Measurements from ENCODE around the gene GNAS-AS1.

The GNAS-AS1 gene

DNA sequence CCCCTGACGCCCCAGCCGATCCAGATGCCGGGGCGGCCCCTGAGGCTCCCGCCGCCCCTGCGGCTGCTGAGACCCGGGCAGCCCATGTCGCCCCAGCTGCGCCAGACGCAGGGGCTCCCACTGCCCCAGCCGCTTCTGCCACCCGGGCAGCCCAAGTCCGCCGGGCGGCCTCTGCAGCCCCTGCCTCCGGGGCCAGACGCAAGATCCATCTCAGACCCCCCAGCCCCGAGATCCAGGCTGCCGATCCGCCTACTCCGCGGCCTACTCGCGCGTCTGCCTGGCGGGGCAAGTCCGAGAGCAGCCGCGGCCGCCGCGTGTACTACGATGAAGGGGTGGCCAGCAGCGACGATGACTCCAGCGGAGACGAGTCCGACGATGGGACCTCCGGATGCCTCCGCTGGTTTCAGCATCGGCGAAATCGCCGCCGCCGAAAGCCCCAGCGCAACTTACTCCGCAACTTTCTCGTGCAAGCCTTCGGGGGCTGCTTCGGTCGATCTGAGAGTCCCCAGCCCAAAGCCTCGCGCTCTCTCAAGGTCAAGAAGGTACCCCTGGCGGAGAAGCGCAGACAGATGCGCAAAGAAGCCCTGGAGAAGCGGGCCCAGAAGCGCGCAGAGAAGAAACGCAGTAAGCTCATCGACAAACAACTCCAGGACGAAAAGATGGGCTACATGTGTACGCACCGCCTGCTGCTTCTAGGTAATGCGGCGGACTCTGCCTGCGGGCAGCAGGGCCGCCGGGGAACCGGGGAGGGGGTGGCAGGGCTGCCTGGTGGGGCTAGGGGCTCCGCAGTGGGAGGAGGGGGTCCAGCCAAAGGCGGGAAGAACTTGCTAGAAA, 4.2 kb upstream of the GNAS-AS1 start:
- DNase-seq: no peak

DNA sequence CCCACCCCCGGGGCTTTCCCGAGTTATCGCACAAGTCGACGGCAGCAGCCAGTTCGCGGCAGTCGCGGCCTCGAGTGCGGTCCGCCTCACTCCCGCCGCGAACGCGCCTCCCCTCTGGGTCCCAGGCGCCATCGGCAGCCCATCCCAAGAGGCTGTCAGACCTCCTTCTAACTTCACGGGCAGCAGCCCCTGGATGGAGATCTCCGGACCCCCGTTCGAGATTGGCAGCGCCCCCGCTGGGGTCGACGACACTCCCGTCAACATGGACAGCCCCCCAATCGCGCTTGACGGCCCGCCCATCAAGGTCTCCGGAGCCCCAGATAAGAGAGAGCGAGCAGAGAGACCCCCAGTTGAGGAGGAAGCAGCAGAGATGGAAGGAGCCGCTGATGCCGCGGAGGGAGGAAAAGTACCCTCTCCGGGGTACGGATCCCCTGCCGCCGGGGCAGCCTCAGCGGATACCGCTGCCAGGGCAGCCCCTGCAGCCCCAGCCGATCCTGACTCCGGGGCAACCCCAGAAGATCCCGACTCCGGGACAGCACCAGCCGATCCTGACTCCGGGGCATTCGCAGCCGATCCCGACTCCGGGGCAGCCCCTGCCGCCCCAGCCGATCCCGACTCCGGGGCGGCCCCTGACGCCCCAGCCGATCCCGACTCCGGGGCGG, 3.4 kb upstream of the GNAS-AS1 start:
- no peak for DNase-seq

DNA sequence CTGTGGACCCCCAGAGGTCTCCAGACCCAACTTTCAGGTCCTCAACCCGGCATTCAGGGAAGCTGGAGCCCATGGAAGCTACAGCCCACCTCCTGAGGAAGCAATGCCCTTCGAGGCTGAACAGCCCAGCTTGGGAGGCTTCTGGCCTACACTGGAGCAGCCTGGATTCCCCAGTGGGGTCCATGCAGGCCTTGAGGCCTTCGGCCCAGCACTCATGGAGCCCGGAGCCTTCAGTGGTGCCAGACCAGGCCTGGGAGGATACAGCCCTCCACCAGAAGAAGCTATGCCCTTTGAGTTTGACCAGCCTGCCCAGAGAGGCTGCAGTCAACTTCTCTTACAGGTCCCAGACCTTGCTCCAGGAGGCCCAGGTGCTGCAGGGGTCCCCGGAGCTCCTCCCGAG, 2.8 kb upstream of the GNAS-AS1 start:
- no peak for DNase-seq

DNA sequence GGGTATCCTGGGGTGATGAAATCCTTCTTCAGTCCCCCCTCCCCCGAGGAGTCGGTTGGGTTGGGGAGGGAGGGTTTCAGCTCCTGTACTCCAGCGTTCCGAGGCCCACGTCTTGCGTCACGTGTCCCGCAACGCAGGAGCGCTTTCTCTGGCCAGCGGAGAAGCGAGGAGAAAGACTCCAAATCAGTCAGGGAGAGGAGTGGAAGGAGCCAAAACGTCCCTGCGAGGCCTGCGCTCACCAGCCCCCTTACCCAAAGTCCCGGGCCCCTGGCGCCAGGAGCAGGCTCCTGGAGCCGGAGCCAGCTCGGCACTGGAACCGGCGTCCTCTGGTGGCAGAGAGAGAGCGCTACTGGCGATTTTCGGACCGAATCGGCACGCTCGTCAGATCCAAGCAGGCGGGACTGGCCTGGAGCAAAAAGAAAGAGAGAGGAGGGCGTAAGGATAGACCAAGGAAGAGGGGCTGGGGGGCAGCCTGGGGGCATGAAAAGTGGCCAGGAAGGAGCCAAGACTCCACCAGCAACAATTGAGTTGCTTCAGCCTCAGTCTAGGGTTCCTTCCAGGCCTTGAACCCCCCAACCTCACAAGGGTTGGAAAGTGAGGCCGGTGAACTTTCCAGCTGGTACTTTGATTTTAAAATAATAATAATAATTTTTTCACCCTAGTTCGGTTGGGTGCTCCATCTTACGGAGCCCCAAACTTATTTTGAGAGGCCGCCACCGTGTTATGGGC, 2.0 kb upstream of the GNAS-AS1 start, which contains the start of gene GNAS:
Gene GNAS (plus strand): TSS at position 174 of the 729 bp plus-strand sequence.
- DNase-seq: no peak

DNA sequence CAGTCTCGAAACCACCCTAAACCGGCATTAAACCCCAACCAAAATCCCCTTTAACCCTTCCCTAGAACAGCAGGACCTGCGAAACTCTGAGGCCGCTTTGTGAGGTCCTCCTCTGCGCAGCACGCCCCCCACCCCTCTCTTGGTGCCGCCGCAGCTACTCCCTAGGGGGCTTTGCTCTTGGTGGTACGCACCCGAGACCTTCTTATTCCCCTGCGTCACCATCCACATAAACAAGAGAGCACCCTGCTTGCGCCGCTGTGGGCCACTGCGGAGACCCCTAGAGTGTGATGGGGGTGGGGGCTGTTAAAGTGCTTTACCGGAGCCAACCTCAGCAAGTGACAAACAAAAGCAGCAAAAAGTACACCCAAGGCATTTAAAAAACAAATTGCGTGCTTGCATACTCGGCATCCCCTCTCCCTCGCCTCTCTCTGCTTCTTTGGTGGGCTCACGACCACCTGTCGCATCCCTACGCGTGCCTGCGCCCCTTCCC, 1.3 kb upstream of the GNAS-AS1 start:
- no peak for DNase-seq

DNA sequence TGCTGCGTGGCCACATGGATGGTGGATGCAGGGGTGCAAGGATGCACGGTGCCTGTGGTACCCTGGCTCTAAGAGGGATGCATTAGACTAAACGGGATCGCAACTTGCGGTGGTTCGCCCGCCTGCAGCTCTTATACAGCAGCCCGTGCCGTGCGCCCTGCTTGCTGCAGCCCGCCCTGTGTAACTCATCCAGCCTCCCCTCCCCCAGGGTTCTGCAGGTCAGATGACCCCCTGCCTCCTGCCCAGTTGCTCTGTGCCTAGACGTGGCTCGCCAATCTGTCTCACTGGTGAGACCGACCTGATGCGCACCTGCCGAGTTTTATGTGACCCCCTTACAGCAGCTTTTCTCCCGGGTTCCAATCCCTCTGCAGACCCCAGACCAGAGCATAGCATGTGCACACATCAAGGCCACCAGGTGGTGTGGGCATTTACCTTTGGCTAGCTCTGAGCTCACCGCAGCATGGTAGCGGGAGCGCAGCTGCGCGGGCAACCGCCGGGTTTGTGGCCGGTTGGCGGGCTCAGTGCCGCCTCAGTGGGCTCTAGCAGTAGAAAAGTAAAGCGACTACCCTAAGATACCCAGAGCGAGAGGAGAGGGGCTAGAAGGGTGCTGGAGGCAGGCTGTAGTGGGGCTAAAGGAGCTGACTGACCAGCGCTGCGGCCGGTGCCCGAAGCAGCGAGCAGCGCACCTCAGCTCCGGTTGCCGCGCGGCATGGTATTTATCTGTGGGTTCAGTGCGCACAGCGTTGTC, 693 bp upstream of the GNAS-AS1 start:
- no peak for DNase-seq

DNA sequence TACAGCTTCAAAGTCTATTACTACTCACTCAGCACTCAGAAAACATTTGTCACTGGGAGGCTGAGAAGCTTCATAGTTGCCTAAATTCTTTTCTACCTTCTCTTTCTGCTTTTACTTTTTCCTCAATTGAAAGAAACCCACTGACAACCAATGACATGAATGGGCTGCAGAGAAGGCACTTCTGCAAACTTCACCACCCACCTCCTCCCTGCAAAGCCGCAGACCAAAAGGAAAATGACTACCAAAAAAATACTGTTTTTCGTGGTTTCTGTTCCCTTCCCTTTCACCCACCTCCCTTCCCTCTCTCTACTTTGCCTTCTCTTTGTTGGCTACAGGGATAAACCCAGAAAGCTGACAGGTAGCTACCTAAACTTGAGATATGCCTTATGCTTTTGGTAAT, 3.2 kb downstream of the GNAS-AS1 start:
- DNase-seq: no peak

DNA sequence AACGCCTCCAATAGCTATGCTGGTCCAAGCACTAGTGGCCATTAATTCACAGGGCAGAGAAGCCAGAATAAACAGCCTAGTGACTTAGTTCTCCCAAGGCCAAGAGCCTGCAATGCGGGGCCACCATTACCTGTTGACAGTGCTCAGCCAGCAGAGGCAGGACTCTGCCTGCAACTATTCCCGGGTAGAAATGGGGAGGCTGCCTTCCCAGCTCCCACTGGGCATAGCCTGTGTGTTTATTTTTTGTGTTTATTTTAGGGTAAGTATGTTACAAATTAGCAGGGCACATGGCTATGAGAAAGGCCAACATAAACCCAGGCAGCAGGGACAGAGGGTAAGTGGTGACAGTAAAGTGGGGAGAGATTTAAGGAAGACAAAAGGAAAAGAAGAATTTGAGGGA, 5.0 kb downstream of the GNAS-AS1 start:
- DNase-seq: no peak

DNA sequence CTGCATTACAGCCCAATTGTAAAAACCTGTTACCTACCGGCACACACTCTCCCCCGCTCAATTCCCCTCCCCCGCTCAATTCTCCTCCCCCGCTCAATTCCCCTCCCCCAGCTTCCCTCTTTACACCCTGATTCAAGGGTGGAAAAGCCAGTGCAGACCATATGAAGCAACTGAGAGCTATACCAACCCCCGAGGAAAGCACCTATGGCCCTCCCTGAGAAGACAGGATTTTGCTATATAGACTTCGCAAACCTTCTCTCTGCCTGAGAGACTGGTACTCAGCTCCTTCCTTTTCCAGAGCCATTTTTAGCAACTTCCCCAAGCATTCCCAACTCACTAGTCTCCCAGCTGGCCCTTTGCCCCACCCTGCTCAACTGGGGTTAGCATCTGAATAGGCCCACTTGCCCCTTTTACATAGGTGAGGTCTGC, 7.6 kb downstream of the GNAS-AS1 start:
- no peak for DNase-seq

DNA sequence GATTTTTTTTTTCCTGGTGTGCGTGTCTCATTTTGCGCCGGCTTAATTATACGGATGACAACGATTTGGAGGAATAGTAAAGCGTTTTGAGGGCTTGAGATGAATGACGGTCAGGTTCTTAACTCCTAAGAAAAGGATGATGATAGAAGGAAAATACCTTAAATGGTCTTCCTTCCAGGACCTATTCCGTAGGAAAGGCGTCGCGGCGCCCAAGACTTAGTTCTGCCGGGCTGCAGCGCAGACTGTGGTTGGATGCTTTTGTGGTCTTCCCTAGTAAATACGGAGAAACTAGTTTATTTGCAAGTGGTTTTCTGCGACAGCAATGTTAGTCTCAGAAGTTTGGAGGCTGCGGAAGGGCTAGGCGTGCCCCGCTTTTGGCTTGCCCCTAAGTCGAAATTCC, 8.4 kb downstream of the GNAS-AS1 start:
- no peak for DNase-seq

DNA sequence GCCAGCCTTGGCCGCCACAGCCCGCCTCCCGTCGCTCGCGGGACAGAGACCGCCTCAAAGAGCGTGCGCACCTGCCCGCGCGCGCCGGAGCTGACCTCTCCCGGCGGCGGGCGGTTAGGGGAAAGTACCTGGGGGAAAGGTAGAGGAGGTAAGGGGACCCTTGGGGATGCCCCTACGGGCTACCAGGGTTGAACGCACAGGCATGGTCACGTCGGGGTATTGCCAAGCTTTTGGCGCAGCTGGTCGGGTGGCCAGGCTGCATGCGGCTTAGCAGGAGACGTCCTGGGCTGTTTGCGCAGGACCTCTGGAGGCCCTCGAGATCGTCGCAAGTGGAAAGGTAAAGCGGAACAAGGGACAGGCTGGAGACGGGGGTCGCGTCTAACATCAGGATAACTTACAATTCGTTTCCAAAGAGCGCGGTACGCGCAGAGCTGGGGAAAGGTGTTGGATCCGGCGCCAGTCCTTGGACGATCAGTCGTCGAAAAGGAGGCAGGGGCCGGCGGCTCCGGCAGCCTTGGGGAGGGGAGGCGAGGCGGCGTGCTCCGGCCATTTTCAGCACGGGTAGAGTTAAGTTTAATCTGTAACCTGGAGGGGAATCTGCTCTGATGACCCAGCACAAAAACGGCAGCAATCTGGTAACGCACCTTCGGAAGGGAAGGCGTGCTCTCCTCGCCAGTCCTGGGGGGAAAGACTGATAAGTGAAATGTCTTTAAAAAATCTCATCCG, 9.0 kb downstream of the GNAS-AS1 start:
- DNase-seq: no peak

DNA sequence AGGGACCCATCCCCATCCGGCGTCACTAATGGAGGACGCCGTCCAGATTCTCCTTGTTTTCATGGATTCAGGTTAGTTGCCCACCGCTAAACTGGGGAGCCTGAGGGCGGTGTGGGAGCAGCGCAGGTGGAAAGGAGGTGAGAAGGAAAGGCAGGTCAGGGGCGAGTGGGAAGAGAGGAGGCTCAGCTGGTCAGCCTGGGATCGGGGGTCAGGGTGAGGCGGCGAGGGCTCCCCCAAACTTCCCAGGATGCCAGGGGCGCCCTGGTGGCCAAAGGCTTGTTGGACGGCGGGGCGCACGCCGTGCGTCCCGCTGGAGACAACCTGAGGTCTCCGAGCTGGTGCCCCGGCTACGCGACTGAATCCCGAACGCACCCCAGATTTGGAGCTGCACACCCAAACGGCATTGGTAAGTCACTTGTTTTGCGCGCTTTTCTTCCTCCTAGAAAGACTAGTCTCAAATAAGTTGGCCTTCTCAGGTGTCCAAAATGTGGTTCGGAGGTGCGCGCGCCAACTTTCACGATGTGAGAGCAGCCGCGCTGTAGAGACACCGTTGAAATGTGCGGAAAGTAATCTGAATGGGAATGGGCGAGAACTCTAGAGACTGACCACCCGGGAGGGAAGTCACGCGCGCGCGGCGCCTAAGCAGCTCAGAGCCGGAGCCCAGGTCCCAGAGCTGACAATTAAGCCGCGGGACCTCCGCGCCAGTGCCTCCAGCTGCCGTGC, 9.7 kb downstream of the GNAS-AS1 start:
- DNase-seq: no peak

DNA sequence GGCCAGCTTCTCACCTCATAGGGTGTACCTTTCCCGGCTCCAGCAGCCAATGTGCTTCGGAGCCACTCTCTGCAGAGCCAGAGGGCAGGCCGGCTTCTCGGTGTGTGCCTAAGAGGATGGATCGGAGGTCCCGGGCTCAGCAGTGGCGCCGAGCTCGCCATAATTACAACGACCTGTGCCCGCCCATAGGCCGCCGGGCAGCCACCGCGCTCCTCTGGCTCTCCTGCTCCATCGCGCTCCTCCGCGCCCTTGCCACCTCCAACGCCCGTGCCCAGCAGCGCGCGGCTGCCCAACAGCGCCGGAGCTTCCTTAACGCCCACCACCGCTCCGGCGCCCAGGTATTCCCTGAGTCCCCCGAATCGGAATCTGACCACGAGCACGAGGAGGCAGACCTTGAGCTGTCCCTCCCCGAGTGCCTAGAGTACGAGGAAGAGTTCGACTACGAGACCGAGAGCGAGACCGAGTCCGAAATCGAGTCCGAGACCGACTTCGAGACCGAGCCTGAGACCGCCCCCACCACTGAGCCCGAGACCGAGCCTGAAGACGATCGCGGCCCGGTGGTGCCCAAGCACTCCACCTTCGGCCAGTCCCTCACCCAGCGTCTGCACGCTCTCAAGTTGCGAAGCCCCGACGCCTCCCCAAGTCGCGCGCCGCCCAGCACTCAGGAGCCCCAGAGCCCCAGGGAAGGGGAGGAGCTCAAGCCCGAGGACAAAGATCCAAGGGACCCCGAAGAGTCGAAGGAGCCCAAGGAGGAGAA, 10.5 kb downstream of the GNAS-AS1 start:
- DNase-seq: no peak

DNA sequence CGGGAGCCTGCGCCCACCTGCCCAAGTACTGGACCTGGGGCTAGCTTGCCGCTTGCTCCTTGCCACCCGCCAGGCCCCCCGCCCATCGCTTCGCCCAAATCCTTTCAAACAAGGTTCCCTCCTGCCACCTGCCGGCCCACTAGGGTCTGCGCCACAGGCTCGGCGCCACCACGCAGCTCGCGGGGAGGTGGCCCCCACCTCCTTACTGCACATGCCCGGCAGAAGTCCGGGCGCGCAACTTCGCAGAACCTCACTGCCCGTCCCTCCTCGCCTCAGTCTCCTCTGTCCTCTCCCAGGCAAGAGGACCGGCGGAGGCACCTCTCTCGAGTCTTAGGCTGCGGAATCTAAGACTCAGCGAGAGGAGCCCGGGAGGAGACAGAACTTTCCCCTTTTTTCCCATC, 11.2 kb downstream of the GNAS-AS1 start:
- DNase-seq: no peak

DNA sequence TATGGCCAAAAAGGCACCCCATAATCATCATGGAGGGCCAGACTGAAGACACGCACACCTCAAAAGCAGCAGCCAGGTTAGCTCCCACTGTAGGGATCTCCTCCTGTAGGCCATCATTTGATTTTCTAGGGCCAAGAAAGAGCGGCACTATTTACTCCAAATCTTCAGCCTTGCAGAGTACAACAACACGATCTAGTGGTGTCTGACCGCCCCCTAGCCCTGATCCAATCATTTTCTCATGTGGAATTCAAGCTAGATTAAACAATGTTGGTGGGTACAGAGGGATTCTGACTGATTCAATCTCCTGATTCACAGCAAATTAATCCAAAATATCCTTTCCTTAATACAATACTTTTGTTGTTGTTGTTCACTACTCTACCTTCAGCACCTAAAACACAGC, 12.5 kb downstream of the GNAS-AS1 start:
- DNase-seq: no peak

DNA sequence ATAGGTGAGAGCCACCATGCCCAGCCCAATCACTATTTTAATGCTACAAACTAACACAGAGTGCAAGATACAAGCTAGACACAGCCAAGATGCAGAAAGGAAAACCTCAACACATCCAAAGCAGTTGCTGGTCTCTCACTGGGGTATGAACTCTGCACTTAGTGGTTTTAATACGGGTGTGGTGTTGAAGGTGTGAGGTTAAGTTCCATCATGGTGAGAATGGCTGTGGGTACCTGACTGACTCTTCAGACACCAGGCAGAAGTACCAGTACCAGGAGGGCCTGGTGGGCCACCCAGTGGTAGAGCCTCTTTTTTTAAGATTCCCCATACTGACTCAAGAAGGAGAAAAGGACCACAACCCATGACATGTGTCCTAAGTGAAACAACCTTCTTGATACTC, 13.0 kb downstream of the GNAS-AS1 start:
- DNase-seq: no peak

DNA sequence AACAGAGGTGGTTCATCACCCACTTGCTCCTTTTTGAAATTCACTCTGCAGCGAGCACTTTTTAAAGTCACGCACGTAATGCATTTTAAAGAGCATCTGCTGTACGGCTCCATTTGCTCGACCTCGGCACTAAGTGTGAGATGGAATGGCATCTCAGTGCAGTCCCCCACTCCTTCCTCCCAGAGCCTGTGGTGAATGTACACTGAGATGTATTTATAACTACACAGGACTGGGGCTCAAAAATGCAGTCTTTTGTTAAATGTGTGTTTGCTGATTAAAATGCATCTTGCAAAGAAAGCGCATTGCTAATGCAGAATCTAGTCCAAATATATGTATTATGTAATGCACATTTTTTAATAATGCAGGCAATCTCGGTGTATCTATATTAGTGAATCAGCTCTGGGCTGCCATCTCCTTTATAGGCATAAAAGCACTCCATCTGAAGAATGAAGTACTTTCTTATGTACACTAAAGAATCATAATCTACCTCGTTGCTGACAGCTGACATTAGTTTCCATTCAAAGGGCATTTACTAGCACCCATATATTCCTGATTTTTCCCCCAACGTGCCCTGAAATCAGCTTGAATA, 14.0 kb downstream of the GNAS-AS1 start:
- DNase-seq: no peak

DNA sequence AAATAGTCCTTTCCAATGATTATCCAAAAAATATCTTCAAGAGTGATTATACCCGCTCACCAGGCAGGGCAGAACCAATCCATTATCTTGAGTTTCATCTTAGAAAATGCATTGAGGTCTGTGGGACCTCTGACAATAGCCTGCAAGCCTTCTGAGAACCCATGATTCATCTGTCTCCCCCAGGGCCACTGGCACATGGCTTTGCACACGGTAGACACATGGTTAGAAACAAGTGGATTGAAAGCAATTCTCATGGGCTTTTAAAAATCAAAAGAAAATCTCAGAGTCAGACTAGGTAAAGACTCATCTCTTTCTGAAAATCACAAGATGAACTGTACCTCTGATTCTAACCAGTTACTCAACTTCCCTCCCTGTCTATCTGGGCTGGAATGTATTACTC, 15.5 kb downstream of the GNAS-AS1 start:
- DNase-seq: no peak

DNA sequence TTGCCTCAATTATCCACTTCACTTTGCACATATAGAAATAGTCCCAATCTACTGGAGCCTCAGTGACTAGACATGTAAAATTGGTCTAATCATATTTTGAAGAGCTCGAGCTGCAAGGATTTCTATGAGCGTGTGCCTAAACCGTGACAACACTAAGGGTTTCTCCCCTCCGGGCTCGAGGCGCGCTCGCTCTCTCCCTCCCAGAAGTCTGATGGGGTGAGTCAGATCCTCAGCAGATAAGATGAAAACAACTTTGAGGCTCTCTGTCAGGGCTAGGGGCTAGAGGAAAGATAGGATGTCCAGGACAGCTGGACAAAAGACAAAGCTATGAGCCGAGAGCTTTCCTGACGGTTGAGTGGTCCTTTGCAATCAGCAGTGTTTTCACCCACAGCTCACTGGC, 16.8 kb downstream of the GNAS-AS1 start:
- DNase-seq: no peak

DNA sequence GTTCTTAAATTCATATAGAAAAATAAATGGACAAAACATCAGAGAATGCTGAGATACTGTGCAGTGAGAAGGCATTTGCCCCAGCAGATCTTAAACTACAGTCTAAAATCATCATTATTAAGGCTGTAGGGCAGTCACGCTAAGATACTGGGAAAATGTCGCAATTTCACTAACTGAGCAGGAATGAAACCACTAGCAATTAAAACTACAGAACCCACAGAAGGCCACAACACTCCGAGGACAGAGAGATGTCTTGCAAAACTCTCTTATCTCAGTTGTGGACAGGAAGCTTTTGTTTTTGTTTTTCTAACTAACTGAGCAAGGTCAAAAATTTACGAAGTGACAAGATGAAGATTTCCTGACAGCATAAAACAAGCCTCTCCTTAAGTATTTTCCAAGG, 18.2 kb downstream of the GNAS-AS1 start:
- no peak for DNase-seq

Measured in GOT3 (cell line).